Activated CD4-positive, alpha-beta T cell treated with anti-CD3 and anti-CD28 coated beads for 4 hours (primary cell): Measurements from ENCODE around the gene ANKRD63.

Experiments
- DNase-seq, 2 donors: peaks; one replicate each; pipeline ENCODE4 v3.0.0-alpha.2; 2020

The ANKRD63 gene

GRCh38 chr15:40282869-40283614 lies at the start of gene ANKRD63:
Gene ANKRD63, minus strand, starts transcription at chr15:40283064. Its CDS starts 478 bp downstream, at chr15:40282586.
- DNase-seq, result peak; percentile 23 to 43

- DNase-seq, result no peak
These were observed 49.4 kb upstream of the ANKRD63 start for GRCh38 chr15:40332113-40332781.

GRCh38 chr15:40331637-40332036 lies 48.8 kb upstream of the ANKRD63 start:
- no peak for DNase-seq

- no peak for DNase-seq
These were observed 48.2 kb upstream of the ANKRD63 start for GRCh38 chr15:40331026-40331425.

GRCh38 chr15:40330368-40330836 lies 47.5 kb upstream of the ANKRD63 start:
- DNase-seq, result no peak

GRCh38 chr15:40329804-40330203 lies 46.9 kb upstream of the ANKRD63 start:
- no peak for DNase-seq

- DNase-seq, result no peak
These were observed 45.9 kb upstream of the ANKRD63 start for GRCh38 chr15:40328751-40329150.

GRCh38 chr15:40328176-40328575 lies 45.3 kb upstream of the ANKRD63 start:
- DNase-seq, result no peak

- no peak for DNase-seq
These were observed 44.6 kb upstream of the ANKRD63 start for GRCh38 chr15:40327457-40327856.

- DNase-seq, result no peak
These were observed 42.8 kb upstream of the ANKRD63 start for GRCh38 chr15:40325700-40326099.

- DNase-seq, result no peak
These were observed 42.3 kb upstream of the ANKRD63 start for GRCh38 chr15:40325188-40325587.

GRCh38 chr15:40323953-40324937 lies 41.4 kb upstream of the ANKRD63 start:
- no peak for DNase-seq

GRCh38 chr15:40323239-40323952 lies 40.5 kb upstream of the ANKRD63 start, which contains the start of gene INAFM2:
Gene INAFM2, plus strand, starts transcription at chr15:40323692. Its CDS starts 364 bp downstream, at chr15:40324056.
- peak; percentile 86 to 87 for DNase-seq

GRCh38 chr15:40322531-40323238 lies 39.8 kb upstream of the ANKRD63 start:
- DNase-seq, result no peak

GRCh38 chr15:40320931-40321371 lies 38.1 kb upstream of the ANKRD63 start:
- DNase-seq, result peak; percentile 48 to 60

- no peak for DNase-seq
These were observed 37.5 kb upstream of the ANKRD63 start for GRCh38 chr15:40320409-40320808.

GRCh38 chr15:40317580-40317979 lies 34.7 kb upstream of the ANKRD63 start:
- no peak for DNase-seq

- no peak for DNase-seq
These were observed 34.1 kb upstream of the ANKRD63 start for GRCh38 chr15:40316931-40317330.

- DNase-seq, result no peak
These were observed 31.9 kb upstream of the ANKRD63 start for GRCh38 chr15:40314723-40315276.

GRCh38 chr15:40313531-40314398 lies 30.9 kb upstream of the ANKRD63 start:
- DNase-seq, result no peak
